HG03196 (cell line): ENCODE data around the gene IFI44L.

ENCODE experiments used
- ATAC-seq: cut with Tn5 transposase; IDR thresholded peaks from one replicate; pipeline ENCODE4 v1.9.1; 2021; ENCODE audit not compliant: unreplicated experiment

IFI44L gene

DNA sequence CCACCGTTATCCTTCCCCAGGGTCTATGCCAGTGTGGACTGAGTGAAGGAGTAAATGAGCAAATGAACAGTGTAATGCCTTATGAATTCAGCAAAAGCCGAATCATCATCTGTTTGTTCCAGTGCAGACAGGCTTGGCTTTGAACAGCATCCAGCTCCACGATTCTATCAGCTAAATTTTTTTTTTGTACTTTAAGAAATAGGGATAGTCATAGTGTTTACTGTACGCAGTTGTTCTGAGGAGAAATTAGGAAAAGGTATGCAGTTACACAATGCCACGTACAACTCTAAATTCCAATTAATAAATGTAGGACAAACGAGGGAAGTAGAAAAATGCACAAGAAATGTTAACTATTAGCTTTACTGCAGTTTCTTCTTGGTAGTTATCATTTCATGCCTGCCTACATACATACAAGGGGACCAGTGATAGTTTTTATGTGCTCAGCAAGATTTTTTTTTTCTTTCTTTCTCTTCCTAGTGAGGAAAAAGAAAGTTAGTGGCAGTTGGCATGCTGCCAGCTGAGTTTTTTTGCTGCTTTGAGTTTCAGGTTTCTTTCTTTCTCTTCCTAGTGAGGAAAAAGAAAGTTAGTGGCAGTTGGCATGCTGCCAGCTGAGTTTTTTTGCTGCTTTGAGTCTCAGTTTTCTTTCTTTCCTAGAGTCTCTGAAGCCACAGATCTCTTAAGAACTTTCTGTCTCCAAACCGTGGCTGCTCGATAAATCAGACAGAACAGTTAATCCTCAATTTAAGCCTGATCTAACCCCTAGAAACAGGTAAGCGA, at the start of gene IFI44L:
Gene IFI44L, plus strand, starts transcription at position 646 of the 777 bp plus-strand sequence. CDS start 7,468 bp downstream, outside the sequence.
- ATAC-seq: peak; percentile 50

- ATAC-seq: no peak
These were observed 49.7 kb upstream of the IFI44L start for GRCh38 chr1:78570539-78570938.

- no peak for ATAC-seq
These were observed 42.8 kb upstream of the IFI44L start for GRCh38 chr1:78577257-78578100.

- no peak for ATAC-seq
These were observed 33.7 kb upstream of the IFI44L start for GRCh38 chr1:78586572-78586971.

DNA sequence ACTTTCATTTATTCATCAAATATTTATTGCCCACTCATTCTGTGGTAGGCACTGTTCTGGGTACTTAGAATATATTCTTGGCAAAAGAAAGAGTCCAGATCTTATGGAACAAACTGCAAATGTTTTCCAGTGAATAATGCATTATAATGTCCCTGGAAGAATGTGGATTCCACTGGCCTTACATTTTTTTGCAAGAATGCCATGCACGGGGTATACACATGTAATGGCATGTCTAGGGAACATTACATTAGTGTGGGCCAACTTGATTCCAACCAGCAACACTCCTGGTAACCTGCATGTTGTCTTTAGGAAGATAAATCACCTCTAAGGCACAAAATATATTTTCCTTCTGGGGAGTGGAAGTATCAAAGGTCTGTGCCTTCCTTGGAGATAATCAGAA, 33.0 kb upstream of the IFI44L start:
- ATAC-seq: no peak

DNA sequence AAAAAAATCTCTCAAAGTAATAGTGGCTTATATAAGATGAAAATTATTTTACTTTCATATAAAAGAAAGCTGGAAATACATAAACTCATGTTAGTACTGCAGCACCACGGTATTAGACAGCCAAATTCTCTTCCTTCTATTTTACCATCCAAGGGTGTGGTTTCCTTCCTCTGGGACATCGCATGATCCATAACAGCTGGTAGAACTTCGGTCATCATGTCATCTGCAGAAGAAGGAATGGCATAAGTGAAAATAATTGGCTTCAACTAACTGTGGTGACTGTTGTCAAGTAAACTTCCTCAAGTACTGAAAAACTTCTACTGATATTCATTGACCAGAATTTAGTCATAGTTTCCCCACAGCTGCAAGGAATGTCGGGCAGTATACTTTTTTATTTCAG, 28.3 kb upstream of the IFI44L start:
- ATAC-seq: no peak

GRCh38 chr1:78599294-78599693, 21.0 kb upstream of the IFI44L start:
- ATAC-seq: no peak

DNA sequence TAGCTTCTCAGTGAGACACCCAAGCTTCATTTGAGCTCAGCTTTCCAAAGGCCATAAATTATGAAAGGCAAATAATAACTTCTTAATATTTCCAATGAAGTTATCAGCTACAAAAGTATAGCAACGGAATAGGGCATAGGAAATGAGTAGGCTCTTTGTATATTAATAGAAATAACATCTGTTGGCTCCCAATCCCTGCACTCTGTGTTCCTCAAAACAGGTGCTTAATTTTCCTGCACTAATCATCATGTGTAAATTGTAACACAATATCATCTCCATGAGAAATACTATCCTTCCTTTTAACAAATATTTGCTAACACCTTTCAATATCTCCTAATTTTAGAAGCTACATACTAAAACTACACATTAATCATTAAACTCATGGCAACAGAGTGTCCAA, 19.2 kb upstream of the IFI44L start:
- no peak for ATAC-seq

DNA sequence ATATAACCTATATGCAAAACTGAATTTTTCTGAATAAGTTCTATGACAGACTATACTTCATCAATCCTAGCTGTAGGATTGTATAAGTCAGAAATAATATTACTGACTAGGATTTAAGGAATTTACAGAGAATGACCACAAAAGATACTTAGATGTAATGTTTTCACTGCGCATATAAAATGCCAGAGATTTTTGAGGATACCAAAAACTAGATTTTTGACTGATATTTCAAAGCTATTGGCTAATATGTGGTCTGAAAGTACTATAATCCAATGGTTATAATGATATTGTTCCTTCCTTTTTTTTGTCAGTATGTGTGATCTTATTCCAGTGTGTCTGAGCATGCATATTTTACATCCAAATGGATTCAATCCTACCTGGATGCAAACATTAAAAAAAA, 17.0 kb upstream of the IFI44L start:
- ATAC-seq: no peak

GRCh38 chr1:78604643-78605042, 15.6 kb upstream of the IFI44L start:
- ATAC-seq: no peak

DNA sequence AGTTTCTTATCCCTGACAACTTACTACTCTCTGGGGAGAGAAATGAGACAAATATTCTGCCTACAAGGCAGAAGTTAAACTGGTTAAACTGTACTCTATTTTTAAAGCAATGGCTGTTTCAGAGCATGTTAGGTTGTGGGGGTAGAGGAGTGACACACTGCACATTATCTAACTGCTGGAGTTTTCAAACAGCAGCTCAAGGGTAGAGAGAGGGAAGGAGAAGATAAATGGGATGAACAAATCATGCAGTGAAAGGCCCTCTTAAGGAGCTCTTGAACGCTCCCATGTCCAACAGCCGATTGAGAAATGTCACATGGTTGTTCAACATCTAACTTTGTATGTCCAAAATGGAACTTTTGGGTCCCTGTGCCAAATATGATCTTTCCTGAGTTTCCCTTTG, 14.0 kb upstream of the IFI44L start:
- no peak for ATAC-seq

DNA sequence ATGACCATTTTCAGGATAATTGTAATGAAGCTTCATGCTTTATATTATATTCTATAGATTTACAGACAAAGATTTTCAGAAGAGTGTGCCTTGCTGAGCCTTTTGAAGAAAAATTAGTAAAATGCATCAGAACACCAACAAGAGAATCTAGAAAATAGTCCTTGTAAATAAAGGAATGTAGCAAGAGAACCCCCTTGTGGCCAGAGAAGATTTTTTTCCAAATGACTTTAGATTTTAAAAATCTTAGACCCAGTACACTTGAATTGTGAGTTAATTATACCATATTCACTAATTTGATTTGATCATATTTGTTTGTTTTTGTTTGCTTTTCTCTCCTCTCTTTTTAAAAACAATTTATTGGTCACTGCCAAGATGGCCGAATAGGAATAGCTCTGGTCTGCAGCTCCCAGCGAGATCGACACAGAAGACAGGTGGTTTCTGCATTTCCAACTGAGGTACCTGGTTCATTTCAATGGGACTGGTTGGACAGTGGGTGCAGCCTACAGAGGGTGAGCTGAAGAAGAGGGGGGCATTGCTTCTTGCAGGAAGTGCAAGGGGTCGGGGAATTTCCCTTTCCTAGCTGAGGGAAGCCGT, 12.8 kb upstream of the IFI44L start:
- no peak for ATAC-seq

- ATAC-seq: no peak
These were observed 12.3 kb upstream of the IFI44L start for GRCh38 chr1:78607944-78608343.

GRCh38 chr1:78617615-78618026, 2.6 kb upstream of the IFI44L start:
- ATAC-seq: peak; percentile 49

DNA sequence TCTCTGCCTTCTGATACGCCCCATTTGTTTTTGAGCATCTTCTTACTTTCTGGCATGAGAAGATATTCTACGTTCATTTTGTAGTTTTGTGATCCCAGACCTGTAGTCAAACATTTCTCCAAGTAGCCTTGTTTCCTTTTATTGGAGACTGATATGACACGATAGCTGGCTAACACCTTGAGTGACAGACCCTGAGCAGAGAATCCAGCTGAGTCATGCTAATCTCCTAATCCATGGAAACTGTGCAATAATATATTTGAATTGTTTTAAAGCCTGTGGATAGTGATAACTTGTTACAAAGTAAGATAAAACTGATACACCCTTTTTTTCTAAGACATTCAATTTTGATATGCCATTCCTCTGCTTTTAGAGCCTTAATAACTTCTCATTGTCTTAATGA, 1.2 kb upstream of the IFI44L start:
- no peak for ATAC-seq

DNA sequence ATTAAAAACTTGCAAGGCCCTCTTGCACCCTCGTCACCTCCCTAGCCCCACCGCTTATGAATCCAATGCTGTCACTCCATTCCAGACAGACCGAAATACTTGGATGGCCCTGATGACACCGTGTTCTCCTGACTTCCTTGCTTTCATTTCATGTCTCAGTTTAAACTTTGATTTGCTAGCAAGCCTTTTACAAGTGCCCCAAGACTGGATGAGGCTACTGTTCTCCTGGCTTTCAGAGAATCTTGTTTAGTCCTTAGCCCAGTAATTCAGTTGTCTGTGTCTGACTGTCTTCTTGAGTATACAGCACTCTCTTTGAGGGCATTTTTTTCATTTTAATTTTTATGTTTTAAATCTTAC, 824 bp upstream of the IFI44L start:
- peak; percentile 12 for ATAC-seq

GRCh38 chr1:78620666-78621065, 418 bp downstream of the IFI44L start:
- ATAC-seq: no peak

GRCh38 chr1:78622548-78622947, 2.3 kb downstream of the IFI44L start:
- ATAC-seq: no peak

DNA sequence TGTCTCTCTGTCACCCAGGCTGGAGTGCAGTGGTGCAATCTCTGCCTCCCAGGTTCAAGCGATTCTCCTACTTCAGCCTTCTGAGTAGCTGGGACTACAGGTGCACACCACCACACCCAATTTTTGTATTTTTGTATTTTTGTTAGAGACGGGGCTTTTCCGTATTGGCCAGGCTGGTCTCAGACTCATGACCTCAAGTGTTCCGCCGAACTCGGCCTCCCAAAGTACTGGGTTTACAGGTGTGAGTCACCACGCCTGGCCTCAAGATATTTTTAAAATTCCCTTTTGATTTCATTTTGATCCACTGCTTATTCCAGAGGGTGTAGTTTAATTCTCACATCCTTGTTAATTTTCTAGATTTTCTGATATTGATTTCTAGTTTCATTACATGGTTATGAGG, 3.8 kb downstream of the IFI44L start:
- ATAC-seq: no peak

DNA sequence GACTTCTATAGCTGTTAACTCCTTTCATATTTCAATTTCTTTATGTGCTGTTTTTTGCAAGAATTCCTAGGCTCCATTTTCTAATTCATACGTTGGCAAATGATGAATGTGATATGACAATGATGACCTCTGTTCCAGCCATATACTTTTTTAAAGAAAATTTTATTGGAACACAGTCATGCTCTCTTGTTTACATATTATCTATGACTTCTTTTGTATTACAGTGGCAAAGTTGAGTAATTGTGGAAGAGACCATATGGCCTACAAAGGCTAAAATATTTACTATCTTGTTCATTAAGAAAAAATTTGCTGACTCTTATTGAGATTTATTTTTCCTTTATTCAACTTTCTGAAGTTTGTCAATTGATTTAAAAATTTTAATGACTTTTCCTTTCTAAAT, 7.1 kb downstream of the IFI44L start:
- no peak for ATAC-seq

DNA sequence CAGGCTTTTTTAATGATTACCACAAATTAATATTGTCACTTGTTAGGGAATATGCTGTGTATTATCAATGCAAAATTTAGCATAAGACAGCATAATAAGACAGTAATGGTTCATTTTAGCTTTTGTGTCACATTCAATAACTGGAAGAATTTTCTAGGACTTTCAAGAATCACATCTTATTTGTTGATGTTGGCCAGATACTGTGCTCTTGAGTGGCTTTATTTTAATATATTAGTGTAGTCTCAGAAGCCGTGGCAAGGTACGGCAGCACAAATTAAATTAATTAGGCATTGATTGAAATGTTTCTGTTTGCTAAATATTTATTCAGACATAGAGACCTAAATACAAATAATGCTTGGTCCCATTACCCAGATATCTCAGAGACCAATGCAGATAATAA, 10.4 kb downstream of the IFI44L start:
- no peak for ATAC-seq

- no peak for ATAC-seq
These were observed 13.0 kb downstream of the IFI44L start for GRCh38 chr1:78633209-78633608.
